Measurements from ENCODE around the gene IL23R. TPM values are rescaled to one million over a fixed set of nuclear protein-coding genes. Genes with fewer than 3 reads are reported as not detected.
A peak's percentile ranks its signal among the peaks of the same experiment; 100 is the strongest.

Gene IL23R
- total and polyA plus RNA-seq, 2 donors (not counting 3 experiments of a cell fraction or from before 2014, with no cell fraction given): not detected

DNA sequence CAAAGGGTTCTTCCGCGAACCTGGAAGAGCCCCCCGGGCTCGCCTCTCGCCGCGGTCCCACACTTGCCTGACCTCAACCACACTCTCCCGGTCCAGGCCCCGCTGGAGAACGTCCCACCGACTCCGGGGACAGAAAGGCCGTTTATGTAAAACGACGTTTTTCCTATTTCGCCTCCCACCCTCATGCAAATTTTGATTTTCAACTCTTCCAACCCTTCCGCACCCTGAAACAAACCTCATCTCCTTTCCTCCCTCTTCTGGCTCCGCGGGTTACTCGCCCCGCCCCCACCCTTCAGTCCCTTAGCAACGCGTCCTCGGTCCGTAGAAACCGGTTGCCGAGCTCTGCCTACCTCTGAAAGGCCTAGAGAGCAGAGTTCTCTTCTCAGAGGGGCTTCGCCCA lies 31.6 kb upstream of the IL23R start, which contains the start of gene C1orf141:
TSS of gene C1orf141 (minus strand) at position 276 of the 400 bp plus-strand sequence. CDS start 7,730 bp downstream, outside the sequence.
- POLR2A ChIA-PET: no interaction called here
- peaks cover 6% of the 10 kb centered on the region for H3K4me1 ChIP-seq (ENCODE audit: control insufficient read depth, extremely low read depth, insufficient read depth, low read length)
- H4K20me1 ChIP-seq (replicated peaks; ENCODE audit: control insufficient read depth, extremely low read depth, insufficient read depth, low read length): no peaks in the 10 kb centered on the region
- intact Hi-C loops (cut with micrococcal nuclease): no loop called here
- FAIRE-seq (no peak), DNase-seq (ENCODE audit: low read depth, low spot score) (peak; percentile 7)
- no peak within 1 kb of the TSS for H3K9ac ChIP-seq (replicated peaks; ENCODE audit: extremely low read depth, insufficient read depth, low read length)
- peak within 1 kb of the TSS; percentile 91 for H3K4me2 ChIP-seq (ENCODE audit: insufficient read depth, low read length)
- peaks cover 0 to 6% of the 10 kb centered on the region in 2 experiments for H3K27me3 ChIP-seq (ENCODE audit: control insufficient read depth in 2 of 2, insufficient read depth in 2 of 2, low read length in 2 of 2)
- TF ChIP-seq EZH2 (IDR thresholded peaks at IDR 0.05; ENCODE audit: borderline replicate concordance, low read depth, low read length, severe bottlenecking) (no peak), MYC (IDR thresholded peaks at IDR 0.05; ENCODE audit: low read depth, low read length) (no peak), POLR2A (IDR thresholded peaks at IDR 0.05; ENCODE audit: low read depth, low read length) (no peak), JUN (IDR thresholded peaks at IDR 0.05; ENCODE audit: borderline replicate concordance, insufficient read depth, insufficient read length, low read depth) (no peak), FOS (IDR thresholded peaks at IDR 0.05; ENCODE audit: borderline replicate concordance, insufficient read depth, low read length) (no peak), GATA2 (IDR thresholded peaks at IDR 0.05; ENCODE audit: insufficient read depth, insufficient read length, low read depth, low read length) (no peak), POLR2AphosphoS5 (IDR thresholded peaks at IDR 0.05; ENCODE audit: insufficient read depth, low read depth, low read length) (no peak)
- TF ChIP-seq, protein P1, sequence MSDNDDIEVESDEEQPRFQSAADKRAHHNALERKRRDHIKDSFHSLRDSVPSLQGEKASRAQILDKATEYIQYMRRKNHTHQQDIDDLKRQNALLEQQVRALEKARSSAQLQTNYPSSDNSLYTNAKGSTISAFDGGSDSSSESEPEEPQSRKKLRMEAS (IDR thresholded peaks at IDR 0.05; ENCODE audit: insufficient read depth, insufficient read length): no peak
- TF ChIP-seq, protein P2, sequence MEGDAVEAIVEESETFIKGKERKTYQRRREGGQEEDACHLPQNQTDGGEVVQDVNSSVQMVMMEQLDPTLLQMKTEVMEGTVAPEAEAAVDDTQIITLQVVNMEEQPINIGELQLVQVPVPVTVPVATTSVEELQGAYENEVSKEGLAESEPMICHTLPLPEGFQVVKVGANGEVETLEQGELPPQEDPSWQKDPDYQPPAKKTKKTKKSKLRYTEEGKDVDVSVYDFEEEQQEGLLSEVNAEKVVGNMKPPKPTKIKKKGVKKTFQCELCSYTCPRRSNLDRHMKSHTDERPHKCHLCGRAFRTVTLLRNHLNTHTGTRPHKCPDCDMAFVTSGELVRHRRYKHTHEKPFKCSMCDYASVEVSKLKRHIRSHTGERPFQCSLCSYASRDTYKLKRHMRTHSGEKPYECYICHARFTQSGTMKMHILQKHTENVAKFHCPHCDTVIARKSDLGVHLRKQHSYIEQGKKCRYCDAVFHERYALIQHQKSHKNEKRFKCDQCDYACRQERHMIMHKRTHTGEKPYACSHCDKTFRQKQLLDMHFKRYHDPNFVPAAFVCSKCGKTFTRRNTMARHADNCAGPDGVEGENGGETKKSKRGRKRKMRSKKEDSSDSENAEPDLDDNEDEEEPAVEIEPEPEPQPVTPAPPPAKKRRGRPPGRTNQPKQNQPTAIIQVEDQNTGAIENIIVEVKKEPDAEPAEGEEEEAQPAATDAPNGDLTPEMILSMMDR (IDR thresholded peaks at IDR 0.05; ENCODE audit: extremely low read depth in 1 of 2, insufficient read depth in 1 of 2, low read depth in 1 of 2, low read length in 2 of 2): no peak
- CTCF ChIA-PET: interaction anchor here (1.3 to 2.7 kb wide), 2 partner anchors 8 to 14 kb away, joined by 3 to 12 read pairs; no protein-coding TSS in a partner anchor
- H3K9me1 ChIP-seq (replicated peaks; ENCODE audit: control insufficient read depth, extremely low read depth, insufficient read depth, low read length): no peaks in the 10 kb centered on the region
- no peaks in the 10 kb centered on the region for H3K36me3 ChIP-seq (ENCODE audit: control insufficient read depth in 2 of 2, extremely low read depth in 1 of 2, insufficient read depth in 2 of 2, low read length in 2 of 2)
- H3K9me3 ChIP-seq (replicated peaks; ENCODE audit: control insufficient read depth, insufficient read depth, low read length): no peaks in the 10 kb centered on the region
- no peaks in the 10 kb centered on the region for H3K79me2 ChIP-seq (ENCODE audit: control insufficient read depth, insufficient read depth, low read length)
- H3K27ac ChIP-seq (ENCODE audit: insufficient read depth, low read depth, low read length): no peak within 1 kb of the TSS
- peak within 1 kb of the TSS; percentile 97 for H2AFZ ChIP-seq (ENCODE audit: low read depth, low read length)
- dilution Hi-C loops (cut with MboI; ENCODE audit: extremely low pct_ligation_motif_present, low sequenced_read_pairs): no loop called here
- H3K4me3 ChIP-seq (replicated peaks in 1 of 3; ENCODE audit: insufficient read depth in 1 of 3, low read depth in 1 of 3, low read length in 3 of 3): peak within 1 kb of the TSS; percentile 20 to 50 (median 37)
- BruUV-seq (replicated peaks): no TSS peak
